SK-N-SH treated with all-trans-retinoic acid at 6 μM for 48 hours (cell line): Measurements from ENCODE around the gene SLC37A4.

Experiments
- ARNTL ChIP-seq: fragments of 450-650 bp; formaldehyde crosslinking; IDR thresholded peaks from 2 replicates; pipeline ENCODE4 v1.5.0; 2020; ENCODE audit warnings: low read depth, mild to moderate bottlenecking, moderate library complexity, borderline replicate concordance
- TOX ChIP-seq: fragments of 250-450 bp; sonication (Bioruptor Pico); IDR thresholded peaks from 2 replicates; pipeline ENCODE4 v1.8.0; 2021; ENCODE audit warnings: mild to moderate bottlenecking, moderate library complexity, borderline replicate concordance
- ZFP3 ChIP-seq: fragments of 250-450 bp; sonication (Bioruptor Pico); IDR thresholded peaks from 2 replicates; pipeline ENCODE4 v1.5.0; 2020; ENCODE audit warnings: mild to moderate bottlenecking, moderate library complexity
- ZFP30 ChIP-seq: fragments of 450-650 bp; formaldehyde crosslinking; IDR thresholded peaks from 2 replicates; pipeline ENCODE4 v1.5.0; 2022; ENCODE audit warnings: mild to moderate bottlenecking, moderate library complexity
- ZNF565 ChIP-seq: fragments of 450-650 bp; formaldehyde crosslinking; conservative IDR thresholded peaks from 2 replicates; pipeline ENCODE4 v1.5.0; 2020; ENCODE audit warnings: low read depth, mild to moderate bottlenecking, moderate library complexity
- ZNF70 ChIP-seq: fragments of 450-650 bp; formaldehyde crosslinking; IDR thresholded peaks from 2 replicates; pipeline ENCODE4 v1.5.0; 2020; ENCODE audit warnings: mild to moderate bottlenecking, moderate library complexity
- TF ChIP-seq, protein P1 (sequence below): fragments of 250-450 bp; sonication (Bioruptor Pico); IDR thresholded peaks from 2 replicates; pipeline ENCODE4 v1.5.1; 2020; ENCODE audit warnings: low read depth, mild to moderate bottlenecking, moderate library complexity
- TF ChIP-seq, protein P2 (sequence below): fragments of 250-450 bp; sonication (Bioruptor Pico); IDR thresholded peaks from 2 replicates; pipeline ENCODE4 v1.5.0; 2020; ENCODE audit warnings: mild to moderate bottlenecking, moderate library complexity
- TF ChIP-seq, protein P3 (sequence below): fragments of 250-450 bp; sonication (Bioruptor Pico); IDR thresholded peaks from 2 replicates; pipeline ENCODE4 v1.8.0; 2020; ENCODE audit warnings: mild to moderate bottlenecking, moderate library complexity, borderline replicate concordance

DNA sequence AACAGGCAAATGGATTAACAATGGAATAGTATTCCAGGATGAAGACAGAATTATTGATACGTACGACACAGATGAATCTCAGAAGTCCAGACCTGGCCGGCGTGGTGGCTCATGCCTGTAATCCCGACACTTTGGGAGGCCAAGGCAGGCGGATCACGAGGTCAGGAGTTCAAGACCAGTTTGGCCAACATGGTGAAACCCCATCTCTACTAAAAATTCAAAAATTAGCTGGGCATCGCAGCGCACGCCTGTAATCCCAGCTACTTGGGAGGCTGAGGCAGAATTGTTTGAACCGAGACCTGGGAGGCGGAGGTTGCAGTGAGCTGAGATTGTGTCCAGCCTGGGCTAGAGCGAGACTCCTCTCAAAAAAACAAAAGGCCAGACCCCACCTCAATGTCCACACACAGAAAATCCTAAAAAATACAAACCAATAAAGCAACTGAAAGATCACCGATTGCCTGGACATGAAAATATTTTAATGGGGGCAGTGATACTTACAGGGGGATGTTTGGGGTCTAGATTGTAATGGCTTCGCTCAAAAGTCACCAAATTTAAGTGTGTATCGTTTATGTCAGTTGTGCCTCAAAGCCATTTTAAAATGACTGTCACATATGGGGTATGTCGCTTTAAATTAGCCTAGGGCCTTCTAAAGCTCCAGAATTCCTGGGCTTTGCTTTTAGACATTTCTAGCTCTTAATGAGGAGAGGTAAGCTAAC, 16.3 kb downstream of the SLC37A4 start:
- TF ChIP-seq, protein P1, sequence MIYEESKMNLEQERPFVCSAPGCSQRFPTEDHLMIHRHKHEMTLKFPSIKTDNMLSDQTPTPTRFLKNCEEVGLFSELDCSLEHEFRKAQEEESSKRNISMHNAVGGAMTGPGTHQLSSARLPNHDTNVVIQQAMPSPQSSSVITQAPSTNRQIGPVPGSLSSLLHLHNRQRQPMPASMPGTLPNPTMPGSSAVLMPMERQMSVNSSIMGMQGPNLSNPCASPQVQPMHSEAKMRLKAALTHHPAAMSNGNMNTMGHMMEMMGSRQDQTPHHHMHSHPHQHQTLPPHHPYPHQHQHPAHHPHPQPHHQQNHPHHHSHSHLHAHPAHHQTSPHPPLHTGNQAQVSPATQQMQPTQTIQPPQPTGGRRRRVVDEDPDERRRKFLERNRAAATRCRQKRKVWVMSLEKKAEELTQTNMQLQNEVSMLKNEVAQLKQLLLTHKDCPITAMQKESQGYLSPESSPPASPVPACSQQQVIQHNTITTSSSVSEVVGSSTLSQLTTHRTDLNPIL (CRISPR knock-in tag) = no peak
- no peak for TF ChIP-seq ZNF565 (CRISPR knock-in tag)
- no peak for TF ChIP-seq ZFP3
- TF ChIP-seq, protein P2, sequence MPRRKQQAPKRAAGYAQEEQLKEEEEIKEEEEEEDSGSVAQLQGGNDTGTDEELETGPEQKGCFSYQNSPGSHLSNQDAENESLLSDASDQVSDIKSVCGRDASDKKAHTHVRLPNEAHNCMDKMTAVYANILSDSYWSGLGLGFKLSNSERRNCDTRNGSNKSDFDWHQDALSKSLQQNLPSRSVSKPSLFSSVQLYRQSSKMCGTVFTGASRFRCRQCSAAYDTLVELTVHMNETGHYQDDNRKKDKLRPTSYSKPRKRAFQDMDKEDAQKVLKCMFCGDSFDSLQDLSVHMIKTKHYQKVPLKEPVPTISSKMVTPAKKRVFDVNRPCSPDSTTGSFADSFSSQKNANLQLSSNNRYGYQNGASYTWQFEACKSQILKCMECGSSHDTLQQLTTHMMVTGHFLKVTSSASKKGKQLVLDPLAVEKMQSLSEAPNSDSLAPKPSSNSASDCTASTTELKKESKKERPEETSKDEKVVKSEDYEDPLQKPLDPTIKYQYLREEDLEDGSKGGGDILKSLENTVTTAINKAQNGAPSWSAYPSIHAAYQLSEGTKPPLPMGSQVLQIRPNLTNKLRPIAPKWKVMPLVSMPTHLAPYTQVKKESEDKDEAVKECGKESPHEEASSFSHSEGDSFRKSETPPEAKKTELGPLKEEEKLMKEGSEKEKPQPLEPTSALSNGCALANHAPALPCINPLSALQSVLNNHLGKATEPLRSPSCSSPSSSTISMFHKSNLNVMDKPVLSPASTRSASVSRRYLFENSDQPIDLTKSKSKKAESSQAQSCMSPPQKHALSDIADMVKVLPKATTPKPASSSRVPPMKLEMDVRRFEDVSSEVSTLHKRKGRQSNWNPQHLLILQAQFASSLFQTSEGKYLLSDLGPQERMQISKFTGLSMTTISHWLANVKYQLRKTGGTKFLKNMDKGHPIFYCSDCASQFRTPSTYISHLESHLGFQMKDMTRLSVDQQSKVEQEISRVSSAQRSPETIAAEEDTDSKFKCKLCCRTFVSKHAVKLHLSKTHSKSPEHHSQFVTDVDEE (CRISPR knock-in tag) = no peak
- TF ChIP-seq ZNF70 (CRISPR knock-in tag) = no peak
- TF ChIP-seq ARNTL = no peak
- TF ChIP-seq, protein P3, sequence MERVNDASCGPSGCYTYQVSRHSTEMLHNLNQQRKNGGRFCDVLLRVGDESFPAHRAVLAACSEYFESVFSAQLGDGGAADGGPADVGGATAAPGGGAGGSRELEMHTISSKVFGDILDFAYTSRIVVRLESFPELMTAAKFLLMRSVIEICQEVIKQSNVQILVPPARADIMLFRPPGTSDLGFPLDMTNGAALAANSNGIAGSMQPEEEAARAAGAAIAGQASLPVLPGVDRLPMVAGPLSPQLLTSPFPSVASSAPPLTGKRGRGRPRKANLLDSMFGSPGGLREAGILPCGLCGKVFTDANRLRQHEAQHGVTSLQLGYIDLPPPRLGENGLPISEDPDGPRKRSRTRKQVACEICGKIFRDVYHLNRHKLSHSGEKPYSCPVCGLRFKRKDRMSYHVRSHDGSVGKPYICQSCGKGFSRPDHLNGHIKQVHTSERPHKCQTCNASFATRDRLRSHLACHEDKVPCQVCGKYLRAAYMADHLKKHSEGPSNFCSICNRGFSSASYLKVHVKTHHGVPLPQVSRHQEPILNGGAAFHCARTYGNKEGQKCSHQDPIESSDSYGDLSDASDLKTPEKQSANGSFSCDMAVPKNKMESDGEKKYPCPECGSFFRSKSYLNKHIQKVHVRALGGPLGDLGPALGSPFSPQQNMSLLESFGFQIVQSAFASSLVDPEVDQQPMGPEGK (CRISPR knock-in tag) = no peak
- TF ChIP-seq TOX = no peak
- no peak for TF ChIP-seq ZFP30 (CRISPR knock-in tag)
